ENCODE data around the gene PHYKPL.

GRCh38 chr5:178232920-178233429 lies 373 bp upstream of the PHYKPL start:
- no peak for TF ChIP-seq POLR2A (IDR thresholded peaks at IDR 0.05)
- no peak for TF ChIP-seq CTCF (IDR thresholded peaks at IDR 0.05)
